Chondrocyte (in vitro differentiated cells): ENCODE measurements around the gene RARS1. TPM values are rescaled to one million over a fixed set of nuclear protein-coding genes. Genes with fewer than 3 reads are reported as not detected.

ENCODE experiments used
- DNase-seq: peaks from one replicate; pipeline ENCODE4 v3.0.0; 2021; ENCODE audit warnings: mixed read lengths, low spot score
- H3K27ac Mint-ChIP-seq: one replicate; pipeline ENCODE4 v1.8.0; 2021; ENCODE audit warnings: mild to moderate bottlenecking, moderate library complexity, mixed read lengths; ENCODE audit not compliant: unreplicated experiment
- H3K27me3 Mint-ChIP-seq: 2 replicates; pipeline ENCODE4 v1.8.0; 2021; ENCODE audit warnings: low read depth, mixed read lengths
- H3K36me3 Mint-ChIP-seq: 2 replicates; pipeline ENCODE4 v1.8.0; 2021; ENCODE audit warnings: low read depth, mixed read lengths
- H3K4me1 Mint-ChIP-seq: 2 replicates; pipeline ENCODE4 v1.8.0; 2021; ENCODE audit warnings: low read depth, mild to moderate bottlenecking, mixed read lengths
- H3K4me3 Mint-ChIP-seq: one replicate; pipeline ENCODE4 v1.8.0; 2021; ENCODE audit warnings: mild to moderate bottlenecking, moderate library complexity, mixed read lengths; ENCODE audit not compliant: unreplicated experiment
- H3K9me3 Mint-ChIP-seq: 2 replicates; pipeline ENCODE4 v1.8.0; 2021; ENCODE audit warnings: low read depth, mixed read lengths
- CTCF ChIP-seq: fragments of 200-600 bp; sonication (generic); IDR thresholded peaks from 2 replicates; pipeline ENCODE4 v1.5.0; 2021; ENCODE audit warnings: antibody characterized with exemption, mild to moderate bottlenecking, moderate library complexity
- total RNA-seq: library from RNA; stranded (reverse); gene quantifications from 3 replicates; pipeline ENCODE4 v1.2.1, GENCODE V29; 2021

The RARS1 gene
- total RNA-seq, 1 donor from 2014 or later, result 98.6 TPM

GRCh38 chr5:168489059-168489458 lies 2.8 kb downstream of the RARS1 start:
- TF ChIP-seq CTCF, result no peak
- Mint-ChIP-seq H3K4me1 (peaks cover 28% of the 10 kb centered on the region), H3K4me3 (no peak overlapping the region), H3K27me3 (no peaks in the 10 kb centered on the region), H3K36me3 (peaks cover 29% of the 10 kb centered on the region), H3K9me3 (no peaks in the 10 kb centered on the region), H3K27ac (no peak overlapping the region)
- DNase-seq, result no peak

- peaks cover 50% of the 10 kb centered on the region for H3K36me3 Mint-ChIP-seq
- no peaks in the 10 kb centered on the region for H3K27me3 Mint-ChIP-seq
- H3K27ac Mint-ChIP-seq, result no peak overlapping the region
- DNase-seq, result no peak
- H3K4me3 Mint-ChIP-seq, result no peak overlapping the region
- no peak for TF ChIP-seq CTCF
- no peaks in the 10 kb centered on the region for H3K9me3 Mint-ChIP-seq
- peaks cover 5% of the 10 kb centered on the region for H3K4me1 Mint-ChIP-seq
These were observed 7.8 kb downstream of the RARS1 start for GRCh38 chr5:168494057-168494555.

- no peak overlapping the region for H3K27ac Mint-ChIP-seq
- no peak overlapping the region for H3K4me3 Mint-ChIP-seq
- no peaks in the 10 kb centered on the region for H3K27me3 Mint-ChIP-seq
- DNase-seq, result no peak
- H3K4me1 Mint-ChIP-seq, result no peaks in the 10 kb centered on the region
- H3K9me3 Mint-ChIP-seq, result no peaks in the 10 kb centered on the region
- H3K36me3 Mint-ChIP-seq, result peaks cover 35% of the 10 kb centered on the region
- no peak for TF ChIP-seq CTCF
These were observed 16.4 kb downstream of the RARS1 start for GRCh38 chr5:168502563-168503237.

- no peaks in the 10 kb centered on the region for H3K4me1 Mint-ChIP-seq
- H3K9me3 Mint-ChIP-seq, result peaks cover 20% of the 10 kb centered on the region
- H3K27ac Mint-ChIP-seq, result no peak overlapping the region
- no peak for TF ChIP-seq CTCF
- no peak for DNase-seq
- H3K27me3 Mint-ChIP-seq, result no peaks in the 10 kb centered on the region
- peaks cover 79% of the 10 kb centered on the region for H3K36me3 Mint-ChIP-seq
- no peak overlapping the region for H3K4me3 Mint-ChIP-seq
These were observed 27.7 kb downstream of the RARS1 start for GRCh38 chr5:168513861-168514428.

GRCh38 chr5:168525856-168526255 lies 39.6 kb downstream of the RARS1 start:
- Mint-ChIP-seq H3K9me3 (peaks cover 3% of the 10 kb centered on the region), H3K27ac (no peak overlapping the region), H3K36me3 (peaks cover 1% of the 10 kb centered on the region), H3K4me3 (no peak overlapping the region), H3K4me1 (peaks cover 17% of the 10 kb centered on the region), H3K27me3 (no peaks in the 10 kb centered on the region)
- DNase-seq, result no peak
- TF ChIP-seq CTCF, result no peak
